MM.1S (cell line): ENCODE data around the gene HECW1.

ENCODE experiments used
- DNase-seq: peaks from one replicate; pipeline ENCODE4 v3.0.0-alpha.2; 2015
- H2AFZ ChIP-seq: fragments of 300-600 bp; sonication (generic); 2 replicates; pipeline ENCODE4 v1.6.0; 2016; ENCODE audit warnings: antibody characterized with exemption, low read length
- H3F3A ChIP-seq: fragments of 300-600 bp; sonication (generic); 2 replicates; pipeline ENCODE4 v1.6.1; 2016; ENCODE audit warnings: mild to moderate bottlenecking, antibody characterized with exemption, low read length, moderate library complexity, mixed read lengths; ENCODE audit not compliant: insufficient read depth
- H3K27ac ChIP-seq: fragments of 300-600 bp; sonication (generic); 2 replicates; pipeline ENCODE4 v1.5.1; 2016; ENCODE audit warnings: mild to moderate bottlenecking, low read length
- H3K27me3 ChIP-seq: fragments of 300-600 bp; sonication (generic); replicated peaks from 2 replicates; pipeline ENCODE4 v1.6.0; 2016; ENCODE audit warnings: low read length; ENCODE audit not compliant: insufficient read depth
- H3K36me3 ChIP-seq: fragments of 300-600 bp; sonication (generic); replicated peaks from 2 replicates; pipeline ENCODE4 v1.6.1; 2016; ENCODE audit warnings: mild to moderate bottlenecking, low read length, mixed read lengths; ENCODE audit not compliant: insufficient read depth
- H3K4me1 ChIP-seq: fragments of 300-600 bp; sonication (generic); 2 replicates; pipeline ENCODE4 v1.6.1; 2016; ENCODE audit warnings: low read length, mixed read lengths
- H3K4me2 ChIP-seq: fragments of 300-600 bp; sonication (generic); 2 replicates; pipeline ENCODE4 v1.6.0; 2016; ENCODE audit warnings: low read depth, low read length
- H3K4me3 ChIP-seq: fragments of 300-600 bp; sonication (generic); 2 replicates; pipeline ENCODE4 v1.5.1; 2016; ENCODE audit warnings: low read length, mixed read lengths
- H3K79me2 ChIP-seq: fragments of 300-600 bp; sonication (generic); 2 replicates; pipeline ENCODE4 v1.6.1; 2016; ENCODE audit warnings: mixed run types, low read length, mixed read lengths
- H3K9ac ChIP-seq: fragments of 300-600 bp; sonication (generic); 2 replicates; pipeline ENCODE4 v1.6.1; 2016; ENCODE audit warnings: low read length, mixed read lengths
- H3K9me2 ChIP-seq: fragments of 300-600 bp; sonication (generic); replicated peaks from 2 replicates; pipeline ENCODE4 v1.6.1; 2016; ENCODE audit warnings: mild to moderate bottlenecking, low read length, mixed read lengths; ENCODE audit not compliant: insufficient read depth
- H3K9me3 ChIP-seq: fragments of 300-600 bp; sonication (generic); replicated peaks from 2 replicates; pipeline ENCODE4 v1.6.1; 2016; ENCODE audit warnings: mild to moderate bottlenecking, low read length, mixed read lengths; ENCODE audit not compliant: insufficient read depth
- H4K20me1 ChIP-seq: fragments of 300-600 bp; sonication (generic); 2 replicates; pipeline ENCODE4 v1.6.1; 2016; ENCODE audit warnings: mild to moderate bottlenecking, low read length, moderate library complexity, mixed read lengths; ENCODE audit not compliant: insufficient read depth
- CTCF ChIP-seq: fragments of 300-600 bp; sonication (generic); IDR thresholded peaks from 2 replicates; pipeline ENCODE4 v1.5.1; 2016; ENCODE audit warnings: antibody characterized with exemption, low read length, mixed read lengths
- EZH2 ChIP-seq: fragments of 300-600 bp; sonication (generic); optimal IDR thresholded peaks from 2 replicates; pipeline ENCODE3; 2017; ENCODE audit warnings: low read depth, mild to moderate bottlenecking, antibody characterized with exemption, low read length, mixed read lengths
- EZH2phosphoT487 ChIP-seq: fragments of 300-600 bp; sonication (generic); IDR thresholded peaks from 2 replicates; pipeline ENCODE4 v1.6.1; 2018; ENCODE audit warnings: antibody characterized with exemption, low read length

Gene HECW1

GRCh38 chr7:43166686-43167085 lies 54.2 kb downstream of the HECW1 start:
- Histone ChIP-seq H3K27me3 (no peaks in the 10 kb centered on the region), H2AFZ (no peak overlapping the region), H3K36me3 (no peaks in the 10 kb centered on the region), H3K79me2 (no peaks in the 10 kb centered on the region), H4K20me1 (no peaks in the 10 kb centered on the region), H3K9ac (no peak overlapping the region), H3K9me3 (no peaks in the 10 kb centered on the region), H3K27ac (no peak overlapping the region), H3K4me2 (no peak overlapping the region), H3K9me2 (no peaks in the 10 kb centered on the region), H3K4me1 (peaks cover 11% of the 10 kb centered on the region), H3F3A (no peaks in the 10 kb centered on the region), H3K4me3 (no peak overlapping the region)
- TF ChIP-seq EZH2 (no peak), EZH2phosphoT487 (no peak), CTCF (no peak)
- no peak for DNase-seq

- Histone ChIP-seq H3K27me3 (no peaks in the 10 kb centered on the region), H3K36me3 (no peaks in the 10 kb centered on the region), H3K27ac (no peak overlapping the region), H2AFZ (no peak overlapping the region), H3K9me3 (no peaks in the 10 kb centered on the region), H3F3A (no peaks in the 10 kb centered on the region), H3K79me2 (no peaks in the 10 kb centered on the region), H3K4me2 (no peak overlapping the region), H3K4me1 (peaks cover 11% of the 10 kb centered on the region), H3K4me3 (no peak overlapping the region), H3K9ac (no peak overlapping the region), H3K9me2 (no peaks in the 10 kb centered on the region), H4K20me1 (no peaks in the 10 kb centered on the region)
- TF ChIP-seq CTCF (no peak), EZH2 (no peak), EZH2phosphoT487 (no peak)
- no peak for DNase-seq
These were observed 56.6 kb downstream of the HECW1 start for GRCh38 chr7:43169076-43169475.

GRCh38 chr7:43170571-43170970 lies 58.1 kb downstream of the HECW1 start:
- DNase-seq, result no peak
- no peak overlapping the region for H3K4me2 ChIP-seq
- H3K9me3 ChIP-seq, result no peaks in the 10 kb centered on the region
- H3K9me2 ChIP-seq, result no peaks in the 10 kb centered on the region
- H3K4me1 ChIP-seq, result no peaks in the 10 kb centered on the region
- H3F3A ChIP-seq, result no peaks in the 10 kb centered on the region
- H3K27ac ChIP-seq, result no peak overlapping the region
- no peak overlapping the region for H3K9ac ChIP-seq
- TF ChIP-seq EZH2, result no peak
- TF ChIP-seq CTCF, result no peak
- TF ChIP-seq EZH2phosphoT487, result no peak
- H4K20me1 ChIP-seq, result no peaks in the 10 kb centered on the region
- H2AFZ ChIP-seq, result no peak overlapping the region
- no peaks in the 10 kb centered on the region for H3K27me3 ChIP-seq
- H3K4me3 ChIP-seq, result no peak overlapping the region
- H3K79me2 ChIP-seq, result no peaks in the 10 kb centered on the region
- no peaks in the 10 kb centered on the region for H3K36me3 ChIP-seq
